Measurements from ENCODE around the gene RABGEF1.

DNA sequence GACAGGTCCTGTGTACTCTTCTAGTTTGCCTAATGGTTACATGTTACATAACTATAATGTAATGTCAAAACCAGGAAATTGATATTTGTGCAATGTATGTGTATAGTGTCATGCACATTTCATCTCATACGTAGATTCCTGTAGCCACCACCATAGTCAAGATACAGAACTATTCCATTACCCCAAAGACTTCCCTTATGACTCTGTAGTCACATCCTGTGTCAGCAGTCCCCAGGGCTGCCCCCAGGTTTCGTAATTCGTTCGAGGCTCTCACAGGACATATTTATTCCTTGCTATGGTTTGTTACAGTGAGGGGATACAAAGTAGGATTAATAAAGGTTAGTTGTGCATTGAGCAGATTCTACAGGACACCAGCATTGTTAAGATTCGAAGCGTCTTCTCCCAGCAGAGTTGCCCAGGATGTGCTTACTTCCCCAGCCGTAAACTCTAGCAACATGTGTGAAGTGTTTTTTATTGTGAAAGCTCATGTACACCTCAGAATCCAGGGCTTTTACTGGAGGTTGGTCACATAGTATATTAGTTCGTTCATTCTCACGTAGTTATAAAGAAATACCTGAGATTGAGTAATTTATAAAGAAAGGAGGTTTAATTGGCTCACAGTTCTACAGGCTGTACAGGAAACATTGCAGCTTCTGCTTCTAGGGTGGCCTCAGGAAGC lies 18.6 kb downstream of the RABGEF1 start:
- TF ChIP-seq EZH2phosphoT487 (IDR thresholded peaks at IDR 0.05; ENCODE audit: borderline replicate concordance, low read depth, low read length), result no peak
- TF ChIP-seq CTCF (conservative IDR thresholded peaks at IDR 0.05; ENCODE audit: low read length), result no peak

Measured in OCI-LY7 (cell line).